Activated naive CD4-positive, alpha-beta T cell treated with Interleukin-2 at 50 U/mL for 16 hours (primary cell): ENCODE results near the gene C18orf54.
"Not testable (repeated sequence)": the region's sequence is repeated elsewhere in the genome, so short reads cannot be mapped to it uniquely, and the experiment has no call there.

ENCODE experiments used
- DNase-seq: peaks from one replicate; pipeline ENCODE4 v3.0.0-alpha.2; 2020

Gene C18orf54

DNA sequence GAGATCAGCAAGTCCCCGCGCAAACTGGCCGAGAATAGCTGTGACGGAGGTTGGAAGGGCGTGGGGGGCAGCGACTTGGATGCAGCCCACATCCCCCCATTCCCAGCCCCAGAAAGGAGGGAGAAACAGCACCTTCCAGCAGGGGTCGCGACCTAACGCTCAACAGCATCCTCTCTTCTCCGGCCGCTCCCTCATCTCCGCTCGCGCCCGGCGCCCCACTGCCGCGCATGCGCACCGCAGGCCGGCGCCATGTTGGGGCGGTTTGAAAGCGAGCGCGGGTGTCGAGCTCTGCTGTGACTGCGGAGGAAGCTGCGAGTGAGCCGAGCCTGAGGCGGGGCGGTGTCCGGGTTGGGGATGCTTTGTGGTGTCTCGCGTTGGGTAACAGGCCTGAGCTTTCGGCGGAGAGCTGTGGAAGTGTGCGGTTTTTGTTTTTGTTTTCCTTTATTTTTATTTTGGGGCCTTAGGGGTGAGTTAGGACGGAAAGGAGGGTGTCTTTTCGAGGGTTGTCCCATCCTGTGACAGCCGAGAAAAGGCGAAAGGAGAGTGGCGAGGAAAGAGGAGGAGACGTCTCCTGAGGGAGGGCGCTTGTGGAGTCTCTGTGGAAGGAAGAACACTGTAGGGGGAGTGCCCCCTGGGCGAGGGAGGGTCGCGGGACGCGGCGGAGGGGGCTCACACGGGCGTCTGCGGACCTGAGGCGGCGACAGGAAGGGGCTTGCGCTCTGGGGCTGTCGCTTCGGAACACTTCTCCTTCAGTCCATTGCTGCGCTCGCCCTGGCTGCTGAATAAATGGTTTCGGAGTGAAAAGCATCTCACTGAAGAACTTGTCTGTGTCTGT lies at the start of gene C18orf54, which contains the start of gene STARD6:
C18orf54 (plus strand) TSS at position 247 of the 835 bp plus-strand sequence. CDS start 2,667 bp downstream, outside the sequence.
STARD6 (minus strand) TSS at position 199 of the 835 bp plus-strand sequence. CDS start 3,285 bp downstream, outside the sequence.
- DNase-seq: peak; percentile 91

- DNase-seq: not testable (repeated sequence)
Measured at GRCh38 chr18:54309564-54309963, 48.1 kb upstream of the C18orf54 start.

GRCh38 chr18:54316071-54316820 lies 41.5 kb upstream of the C18orf54 start:
- no peak for DNase-seq

- DNase-seq: no peak
Measured at GRCh38 chr18:54323561-54323960, 34.1 kb upstream of the C18orf54 start.

DNA sequence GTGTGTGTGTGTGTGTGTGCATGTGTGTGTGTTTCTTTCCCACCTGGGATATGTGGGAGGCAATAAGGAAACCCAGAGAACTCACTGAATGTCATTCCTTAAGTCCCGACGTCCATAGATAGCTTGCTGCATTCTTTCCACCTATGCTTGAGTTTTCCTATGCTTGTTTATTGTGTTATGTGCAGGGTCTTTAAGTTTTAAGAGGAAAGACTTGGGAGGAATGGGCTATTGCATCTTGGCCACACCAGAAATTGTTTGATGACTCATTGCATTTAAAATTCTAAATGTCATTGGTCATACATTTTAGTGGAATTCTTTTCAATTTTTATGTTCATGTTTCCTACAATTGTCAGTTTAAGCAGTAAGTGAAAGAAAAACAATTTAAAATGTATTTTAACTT lies 33.7 kb upstream of the C18orf54 start:
- DNase-seq: no peak

DNA sequence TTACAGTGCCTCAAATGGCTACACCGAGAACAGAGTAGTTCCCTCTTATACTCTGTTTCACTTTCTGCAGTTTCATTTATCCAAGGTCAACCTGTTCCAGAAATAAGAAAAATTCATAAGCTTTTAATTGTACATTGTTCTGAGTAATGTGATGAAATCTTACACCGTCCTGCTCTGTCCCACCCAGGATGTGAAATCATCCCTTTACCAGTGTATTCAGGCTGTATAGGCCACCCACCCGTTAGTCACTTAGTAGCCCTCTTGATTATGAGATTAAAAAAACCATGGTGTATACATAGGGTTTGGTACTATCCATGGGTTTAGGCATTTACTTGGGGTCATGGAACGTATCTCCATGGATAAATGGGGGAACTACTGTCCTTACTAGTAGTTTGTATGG lies 29.9 kb upstream of the C18orf54 start:
- no peak for DNase-seq

- no peak for DNase-seq
Measured at GRCh38 chr18:54329787-54330186, 27.9 kb upstream of the C18orf54 start.

DNA sequence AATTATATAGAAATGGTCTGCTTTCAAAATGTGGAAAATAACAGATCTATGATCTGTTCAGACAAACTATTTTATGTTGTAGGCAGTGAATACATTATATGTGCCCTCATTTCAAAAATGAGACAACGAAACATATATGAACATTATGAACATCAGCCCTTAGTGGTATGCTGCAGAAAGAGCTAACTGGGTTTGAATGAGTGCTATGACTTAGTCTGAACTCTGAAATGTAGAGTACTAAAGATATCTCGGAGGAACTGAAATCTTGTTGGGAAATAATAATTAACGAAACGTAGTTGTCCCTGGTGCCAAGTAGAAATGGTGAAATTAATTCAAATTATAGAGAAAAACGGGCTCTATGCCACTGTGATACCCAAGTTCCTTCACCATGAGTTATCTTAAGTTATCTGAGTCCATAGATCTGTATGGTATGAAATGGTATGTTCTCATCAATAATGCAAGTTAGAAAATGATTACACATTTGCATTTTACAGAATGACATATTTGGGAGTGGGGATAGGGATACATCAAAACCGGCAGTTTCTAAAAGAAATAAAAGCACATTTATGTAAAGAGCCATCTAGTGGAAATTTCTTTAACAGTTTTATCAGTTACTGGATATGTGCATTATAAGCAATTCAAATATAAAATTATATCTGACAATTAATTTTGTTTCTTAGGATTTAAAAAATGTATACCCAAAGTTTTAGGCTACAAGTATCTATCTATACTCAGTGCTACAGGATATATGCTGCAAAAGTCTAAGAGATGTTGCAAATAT lies 26.7 kb upstream of the C18orf54 start:
- DNase-seq: no peak

GRCh38 chr18:54335638-54336173 lies 22.0 kb upstream of the C18orf54 start:
- DNase-seq: no peak

DNA sequence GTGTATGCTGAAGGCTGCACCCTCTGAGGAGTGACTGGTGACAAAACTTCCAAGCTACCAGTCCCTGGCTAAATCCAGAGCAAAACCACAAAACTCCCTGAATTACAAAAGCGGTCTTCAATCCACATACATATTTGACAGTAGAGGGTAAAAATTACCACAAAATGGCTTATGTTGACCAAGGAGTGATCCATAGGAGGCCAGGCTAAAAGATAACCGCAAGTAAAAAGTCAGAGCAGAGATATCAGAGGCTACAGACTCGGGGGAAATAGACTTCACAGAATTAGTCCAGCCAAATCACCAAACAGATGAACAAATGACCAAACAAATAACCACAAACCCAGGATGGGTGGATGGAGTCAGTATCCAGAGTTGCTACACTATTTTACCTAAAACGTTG lies 19.5 kb upstream of the C18orf54 start:
- no peak for DNase-seq

- DNase-seq: no peak
Measured at GRCh38 chr18:54351186-54351585, 6.5 kb upstream of the C18orf54 start.

DNA sequence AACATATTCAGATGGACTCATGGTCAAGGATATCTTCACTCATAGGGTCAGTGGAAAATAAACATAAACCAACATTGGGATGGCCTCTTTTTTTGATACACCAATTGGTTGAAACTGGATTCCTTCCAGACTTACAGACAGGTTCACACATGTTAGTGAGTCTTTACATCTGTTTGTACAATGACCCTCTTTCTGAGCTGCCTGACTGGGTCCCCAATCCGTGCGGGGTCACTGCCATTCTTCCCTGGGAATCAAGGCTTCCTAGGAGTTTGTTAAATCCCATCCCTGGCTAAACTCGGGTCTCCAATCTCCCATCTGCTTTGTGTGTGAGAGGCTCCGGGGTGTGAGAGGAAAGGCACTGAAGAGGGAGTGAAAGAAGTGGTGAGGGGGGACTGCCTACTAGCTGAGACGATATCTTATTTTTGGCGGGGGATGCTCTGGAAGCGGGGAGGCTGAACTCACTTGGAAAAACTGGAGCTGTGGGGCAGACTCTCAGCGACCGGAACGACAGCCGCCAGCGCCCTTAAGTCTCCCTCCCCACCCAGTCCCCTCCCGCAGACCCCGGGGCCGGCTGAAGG lies 535 bp upstream of the C18orf54 start:
- no peak for DNase-seq

DNA sequence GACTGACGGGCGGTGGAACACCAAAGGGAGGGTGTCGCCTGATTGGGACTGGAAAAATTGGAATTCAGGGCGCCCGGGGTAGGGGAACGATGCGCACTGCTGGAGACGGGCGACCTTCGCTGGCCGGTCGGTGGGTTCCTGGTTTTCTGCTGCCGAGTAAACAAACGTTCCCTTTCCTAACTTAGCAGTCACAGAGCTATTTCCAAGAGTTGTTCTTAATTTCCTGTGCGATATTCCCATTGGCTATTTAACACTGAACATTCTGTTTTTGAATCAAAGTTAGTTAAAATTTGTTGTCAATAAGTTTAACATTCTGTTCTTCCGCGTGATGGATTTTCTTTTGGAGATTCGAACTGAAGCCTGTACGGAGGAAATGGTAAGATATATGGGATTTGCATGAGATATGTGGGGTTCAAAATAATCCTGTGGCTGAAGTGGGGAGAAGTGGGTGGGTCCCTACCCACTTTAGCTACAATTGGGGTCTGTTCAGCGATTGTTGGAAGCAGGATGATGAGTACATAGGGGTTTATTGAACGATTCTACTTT lies 862 bp downstream of the C18orf54 start:
- no peak for DNase-seq

GRCh38 chr18:54359233-54359632 lies 1.5 kb downstream of the C18orf54 start:
- no peak for DNase-seq

GRCh38 chr18:54360406-54360805 lies 2.7 kb downstream of the C18orf54 start:
- no peak for DNase-seq

DNA sequence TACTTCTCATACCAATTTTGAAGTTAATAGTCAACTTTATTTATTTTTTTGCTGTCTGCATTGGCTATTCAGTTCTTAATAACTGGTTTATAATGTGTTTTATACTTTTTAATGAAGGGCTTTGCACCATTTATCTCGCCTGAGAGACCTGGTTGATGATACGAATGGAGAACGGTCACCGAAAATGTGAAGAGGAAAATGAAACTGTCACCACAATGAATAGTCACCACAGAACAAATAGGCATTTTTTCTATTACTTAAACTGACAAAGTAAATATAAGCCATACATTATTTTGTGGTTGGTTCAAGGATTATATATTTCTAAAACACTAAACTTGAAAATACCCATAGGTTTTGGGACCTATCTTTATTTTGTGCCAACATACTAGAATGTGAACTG lies 20.4 kb downstream of the C18orf54 start:
- no peak for DNase-seq

DNA sequence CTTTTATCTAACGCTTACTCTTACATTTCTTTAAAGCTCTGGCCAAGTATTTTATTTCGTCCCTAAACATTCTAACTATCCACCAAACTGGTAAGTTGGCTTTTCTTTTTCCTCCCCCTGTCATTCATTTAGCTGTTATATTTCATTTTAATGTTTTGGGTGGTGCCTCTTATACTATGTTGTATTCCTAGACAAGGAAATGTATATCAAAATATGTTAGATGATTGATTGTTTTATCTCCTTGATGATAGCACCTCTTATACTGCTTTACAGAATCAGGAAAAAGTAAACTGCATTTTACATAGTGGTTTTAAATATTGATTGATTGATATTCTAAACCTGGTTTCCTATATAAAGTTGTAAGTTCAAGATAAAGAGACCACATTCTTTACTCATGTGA lies 23.9 kb downstream of the C18orf54 start:
- no peak for DNase-seq

DNA sequence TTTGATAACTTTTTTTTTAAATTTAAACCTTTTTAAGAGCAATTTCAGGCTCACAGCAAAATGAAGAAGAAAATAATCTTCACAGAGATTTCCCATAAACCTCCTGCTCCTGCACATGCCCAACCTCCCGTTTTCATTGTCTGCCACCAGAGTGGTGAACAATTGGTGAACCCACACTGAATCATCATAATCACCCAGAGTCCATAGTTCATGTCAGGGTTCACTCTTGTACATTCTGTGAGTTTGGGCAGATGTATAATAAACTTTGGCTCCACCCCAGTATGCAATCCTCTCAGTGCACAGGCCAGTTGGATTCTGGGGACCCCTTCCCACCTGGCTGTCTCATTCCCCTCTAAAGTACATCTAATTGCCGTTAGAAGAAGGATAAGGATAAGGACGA lies 24.4 kb downstream of the C18orf54 start:
- DNase-seq: no peak

DNA sequence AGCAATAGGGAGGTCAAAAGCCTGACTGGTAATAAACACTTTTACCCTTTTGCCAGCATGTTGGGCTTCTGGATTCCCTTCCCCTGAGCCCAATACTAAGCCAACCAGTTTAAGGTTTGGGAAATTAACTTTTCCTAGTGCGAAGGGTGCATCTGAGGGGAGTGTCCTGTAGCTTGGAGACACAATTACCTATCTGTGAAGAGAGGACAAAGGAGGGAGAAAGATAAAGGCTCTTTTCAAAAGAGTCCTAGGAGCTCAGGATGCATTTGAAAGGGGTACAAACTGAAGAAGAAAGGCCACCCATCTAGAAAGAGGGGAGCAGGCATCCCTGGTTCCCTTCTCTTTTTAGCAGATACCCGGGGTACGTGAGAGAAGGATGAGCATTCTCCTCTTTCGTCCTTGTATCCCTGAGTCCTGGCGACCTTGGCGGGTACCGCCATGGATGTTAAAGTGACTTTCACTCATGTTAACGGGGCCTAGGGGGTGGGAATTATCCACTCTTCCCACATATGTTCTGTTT lies 25.1 kb downstream of the C18orf54 start:
- DNase-seq: no peak

DNA sequence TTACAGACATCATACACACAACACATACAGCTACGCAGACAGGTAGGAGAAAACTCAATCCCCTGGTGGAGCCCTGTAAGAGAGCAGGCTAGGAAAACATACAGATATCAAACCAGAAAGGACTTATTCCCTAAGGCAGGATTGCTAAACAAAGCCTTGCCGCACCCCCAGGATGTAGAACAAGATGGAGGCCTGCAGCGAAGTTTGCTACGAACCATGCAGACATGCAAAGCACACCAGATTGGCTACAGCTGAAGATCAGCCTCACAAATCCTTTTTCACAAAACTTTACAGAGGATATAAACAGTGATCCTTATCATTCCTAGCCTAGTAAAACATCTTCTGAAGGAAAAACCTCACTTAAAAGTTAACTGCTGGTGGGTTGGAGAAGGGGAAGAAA lies 28.3 kb downstream of the C18orf54 start:
- no peak for DNase-seq

GRCh38 chr18:54386800-54387495 lies 29.2 kb downstream of the C18orf54 start:
- not testable (repeated sequence) for DNase-seq
